Esophagus squamous epithelium (tissue), 4 donors: ENCODE measurements around the gene CST9.

ENCODE experiments used
- POLR2A ChIP-seq, 4 donors: fragments of 450-650 bp; IDR thresholded peaks; one replicate each; pipeline ENCODE4 v1.6.1; 2017; ENCODE audit warnings: antibody characterized with exemption in 4 of 4, mild to moderate bottlenecking in 4 of 4, moderate library complexity in 3 of 4
- TF ChIP-seq, protein P1 (sequence below), 6 experiments: fragments of 450-650 bp in 4 of 6; fragments of 200-600 bp in 2 of 6; sonication (generic) in 2 of 6; IDR thresholded peaks; one replicate each; pipeline ENCODE4 v1.5.1; 2016 to 2019; ENCODE audit warnings: antibody characterized with exemption in 6 of 6, mild to moderate bottlenecking in 4 of 6, moderate library complexity in 4 of 6

GRCh38 chr20:23630392-23630849 lies 24.7 kb upstream of the CST9 start:
- TF ChIP-seq, protein P1, sequence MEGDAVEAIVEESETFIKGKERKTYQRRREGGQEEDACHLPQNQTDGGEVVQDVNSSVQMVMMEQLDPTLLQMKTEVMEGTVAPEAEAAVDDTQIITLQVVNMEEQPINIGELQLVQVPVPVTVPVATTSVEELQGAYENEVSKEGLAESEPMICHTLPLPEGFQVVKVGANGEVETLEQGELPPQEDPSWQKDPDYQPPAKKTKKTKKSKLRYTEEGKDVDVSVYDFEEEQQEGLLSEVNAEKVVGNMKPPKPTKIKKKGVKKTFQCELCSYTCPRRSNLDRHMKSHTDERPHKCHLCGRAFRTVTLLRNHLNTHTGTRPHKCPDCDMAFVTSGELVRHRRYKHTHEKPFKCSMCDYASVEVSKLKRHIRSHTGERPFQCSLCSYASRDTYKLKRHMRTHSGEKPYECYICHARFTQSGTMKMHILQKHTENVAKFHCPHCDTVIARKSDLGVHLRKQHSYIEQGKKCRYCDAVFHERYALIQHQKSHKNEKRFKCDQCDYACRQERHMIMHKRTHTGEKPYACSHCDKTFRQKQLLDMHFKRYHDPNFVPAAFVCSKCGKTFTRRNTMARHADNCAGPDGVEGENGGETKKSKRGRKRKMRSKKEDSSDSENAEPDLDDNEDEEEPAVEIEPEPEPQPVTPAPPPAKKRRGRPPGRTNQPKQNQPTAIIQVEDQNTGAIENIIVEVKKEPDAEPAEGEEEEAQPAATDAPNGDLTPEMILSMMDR (IDR thresholded peaks at IDR 0.05) = no peak
- no peak for TF ChIP-seq POLR2A (IDR thresholded peaks at IDR 0.05)
